Suprapubic skin (tissue), 4 donors: ENCODE results near the gene PACRG. TPM values are rescaled to one million over a fixed set of nuclear protein-coding genes. Genes with fewer than 3 reads are reported as not detected.
"Not testable (repeated sequence)": the region's sequence is repeated elsewhere in the genome, so short reads cannot be mapped to it uniquely, and the experiment has no call there.

ENCODE experiments used
- DNase-seq, 2 donors: peaks; one replicate each; pipeline ENCODE4 v3.0.0-alpha.2; 2019; ENCODE audit warnings: low spot score in 2 of 2
- H3K27ac ChIP-seq: fragments of 200-600 bp; sonication (generic); one replicate; pipeline ENCODE4 v1.5.1; 2019
- H3K27me3 ChIP-seq: fragments of 200-600 bp; sonication (generic); one replicate; pipeline ENCODE4 v1.5.1; 2019
- H3K36me3 ChIP-seq: fragments of 200-600 bp; sonication (generic); one replicate; pipeline ENCODE4 v1.5.1; 2019
- H3K4me1 ChIP-seq: fragments of 200-600 bp; sonication (generic); one replicate; pipeline ENCODE4 v1.5.1; 2019
- H3K4me3 ChIP-seq: fragments of 200-600 bp; sonication (generic); one replicate; pipeline ENCODE4 v1.5.1; 2019; ENCODE audit warnings: mild to moderate bottlenecking
- H3K9me3 ChIP-seq: fragments of 200-600 bp; sonication (generic); one replicate; pipeline ENCODE4 v1.5.1; 2019
- EP300 ChIP-seq: sonication (generic); formaldehyde crosslinking; IDR thresholded peaks from one replicate; pipeline ENCODE4 v1.6.1; 2017; ENCODE audit warnings: antibody characterized with exemption
- POLR2A ChIP-seq, 2 donors: fragments of 450-650 bp; IDR thresholded peaks; one replicate each; pipeline ENCODE4 v1.6.1; 2017; ENCODE audit warnings: antibody characterized with exemption in 2 of 2, mild to moderate bottlenecking in 2 of 2, moderate library complexity in 2 of 2
- POLR2AphosphoS5 ChIP-seq, 3 donors: sonication (generic); formaldehyde crosslinking; IDR thresholded peaks; one replicate each; pipeline ENCODE4 v1.6.1; 2017; ENCODE audit warnings: antibody characterized with exemption in 3 of 3
- WGBS: methylation state at CpG from one replicate; pipeline ENCODE4 v1.1.5; 2018; 5-methylcytosine and 5-hydroxymethylcytosine counted together
- total RNA-seq, 4 donors: library from RNA; depleted of rRNA; stranded (reverse); fragments of >200 nt; gene quantifications; one replicate each; pipeline ENCODE4 v1.1.0, GENCODE V29; 2016
- TF ChIP-seq, protein P1 (sequence below), 2 donors: fragments of 200-600 bp in 1 of 2; fragments of 450-650 bp in 1 of 2; sonication (generic) in 1 of 2; IDR thresholded peaks; one replicate each; pipeline ENCODE4 v1.5.1; 2016 to 2019; ENCODE audit warnings: antibody characterized with exemption in 2 of 2, mild to moderate bottlenecking in 1 of 2, moderate library complexity in 1 of 2

PACRG gene
- 1 to 10 TPM; 1.1 to 2.3 (median 2.0) TPM for total RNA-seq

DNA sequence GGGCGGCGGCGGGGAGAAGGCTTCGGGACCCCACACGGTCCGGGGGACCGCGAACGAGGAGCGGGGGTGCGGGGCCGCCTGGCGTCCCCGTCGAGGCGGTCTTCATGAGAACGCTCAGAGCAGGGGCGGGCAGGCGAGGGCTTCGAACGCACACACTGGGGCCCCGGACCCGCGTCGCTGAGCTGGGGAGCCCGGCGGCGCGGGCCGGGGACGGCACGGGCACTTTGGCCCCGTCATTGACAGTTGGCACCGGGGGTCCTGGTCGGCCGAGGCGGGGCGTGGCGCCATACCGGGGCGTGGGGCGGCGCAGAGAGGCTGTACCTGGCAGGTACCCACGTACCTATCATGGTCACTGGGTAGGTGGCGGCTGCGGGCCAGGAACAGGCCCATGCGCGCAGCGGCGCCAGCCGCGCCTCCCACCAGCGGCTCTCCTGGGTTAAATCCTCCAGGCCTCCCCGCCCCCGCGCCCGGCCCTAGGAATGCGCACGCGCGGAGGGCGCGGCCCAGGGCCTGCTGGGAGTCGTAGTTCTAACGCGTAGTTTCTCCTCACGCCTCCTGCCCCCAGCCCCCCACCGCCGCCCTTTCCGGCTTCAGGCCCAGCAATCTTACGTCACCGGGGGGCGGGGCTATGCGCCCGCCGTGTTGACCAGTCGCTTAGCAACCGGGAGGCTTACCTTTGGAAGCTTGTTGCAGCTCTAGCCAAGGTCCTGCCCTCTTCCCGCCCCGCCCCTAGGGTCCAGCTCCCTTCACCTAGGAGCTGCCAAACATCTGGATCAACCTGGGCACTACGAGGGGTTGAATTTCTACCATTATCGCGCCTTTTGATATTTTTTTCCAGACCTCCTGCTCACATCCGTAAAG is at the start of gene PACRG, which contains the start of gene PRKN:
PACRG (plus strand) TSS at position 653 of the 861 bp plus-strand sequence.
PRKN (minus strand) TSS at position 445 of the 861 bp plus-strand sequence.
- H3K9me3 ChIP-seq: no peaks in the 10 kb centered on the region
- TF ChIP-seq POLR2AphosphoS5 (IDR thresholded peaks at IDR 0.05): peak; percentile 1 to 66 (median 61)
- TF ChIP-seq, protein P1, sequence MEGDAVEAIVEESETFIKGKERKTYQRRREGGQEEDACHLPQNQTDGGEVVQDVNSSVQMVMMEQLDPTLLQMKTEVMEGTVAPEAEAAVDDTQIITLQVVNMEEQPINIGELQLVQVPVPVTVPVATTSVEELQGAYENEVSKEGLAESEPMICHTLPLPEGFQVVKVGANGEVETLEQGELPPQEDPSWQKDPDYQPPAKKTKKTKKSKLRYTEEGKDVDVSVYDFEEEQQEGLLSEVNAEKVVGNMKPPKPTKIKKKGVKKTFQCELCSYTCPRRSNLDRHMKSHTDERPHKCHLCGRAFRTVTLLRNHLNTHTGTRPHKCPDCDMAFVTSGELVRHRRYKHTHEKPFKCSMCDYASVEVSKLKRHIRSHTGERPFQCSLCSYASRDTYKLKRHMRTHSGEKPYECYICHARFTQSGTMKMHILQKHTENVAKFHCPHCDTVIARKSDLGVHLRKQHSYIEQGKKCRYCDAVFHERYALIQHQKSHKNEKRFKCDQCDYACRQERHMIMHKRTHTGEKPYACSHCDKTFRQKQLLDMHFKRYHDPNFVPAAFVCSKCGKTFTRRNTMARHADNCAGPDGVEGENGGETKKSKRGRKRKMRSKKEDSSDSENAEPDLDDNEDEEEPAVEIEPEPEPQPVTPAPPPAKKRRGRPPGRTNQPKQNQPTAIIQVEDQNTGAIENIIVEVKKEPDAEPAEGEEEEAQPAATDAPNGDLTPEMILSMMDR (IDR thresholded peaks at IDR 0.05): no peak
- TF ChIP-seq POLR2A (IDR thresholded peaks at IDR 0.05): peak; percentile 19 to 89
- WGBS: under 1% methylated on average over 33 of the region's 84 CpGs

GRCh38 chr6:162678896-162679295 is 48.9 kb upstream of the PACRG start:
- DNase-seq, H3K9me3 ChIP-seq, H3K27me3 ChIP-seq, H3K27ac ChIP-seq, H3K4me1 ChIP-seq, H3K4me3 ChIP-seq, H3K36me3 ChIP-seq: not testable (repeated sequence)
- WGBS: 86% methylated on average over 7 of the region's 7 CpGs

More for the DNA sequence above, at the start of gene PACRG, which contains the start of gene PRKN:
- H3K4me3 ChIP-seq: peak within 1 kb of the TSS; percentile 69
- DNase-seq: peak; percentile 98 to 99
- peaks cover 16% of the 10 kb centered on the region for H3K4me1 ChIP-seq
- no peaks in the 10 kb centered on the region for H3K27me3 ChIP-seq
- peak within 1 kb of the TSS; percentile 85 for H3K27ac ChIP-seq
- H3K36me3 ChIP-seq: no peaks in the 10 kb centered on the region

- Histone ChIP-seq H3K36me3 (no peaks in the 10 kb centered on the region), H3K4me3 (no peak overlapping the region), H3K27ac (no peak overlapping the region), H3K9me3 (no peaks in the 10 kb centered on the region), H3K4me1 (peaks cover 14% of the 10 kb centered on the region), H3K27me3 (no peaks in the 10 kb centered on the region)
- WGBS: 93% methylated on average over 1 of the region's 1 CpG
- TF ChIP-seq POLR2AphosphoS5 (IDR thresholded peaks at IDR 0.05) (no peak), EP300 (no peak), POLR2A (IDR thresholded peaks at IDR 0.05) (no peak)
- TF ChIP-seq, protein P1 (IDR thresholded peaks at IDR 0.05): no peak
- no peak for DNase-seq
These were observed 48.1 kb upstream of the PACRG start for GRCh38 chr6:162679681-162680080.

DNA sequence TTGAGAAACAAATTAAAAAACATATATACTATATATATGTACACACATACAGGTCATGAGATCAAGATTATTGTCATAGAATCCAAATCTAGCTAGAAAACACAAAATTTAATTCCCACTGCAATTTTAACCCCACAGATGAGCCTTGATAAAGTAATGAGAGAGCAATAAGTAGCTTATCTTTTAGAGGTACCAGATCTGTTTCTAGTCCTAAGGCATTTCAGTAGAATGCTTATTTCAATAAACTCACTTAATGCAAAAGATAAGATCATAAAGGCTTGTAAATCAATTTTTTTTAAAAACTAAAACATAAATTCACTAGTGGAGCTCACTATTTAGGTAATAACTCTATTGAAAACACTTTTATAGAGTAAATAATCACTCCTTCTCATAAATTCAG is 47.4 kb upstream of the PACRG start:
- Histone ChIP-seq H3K4me3 (no peak overlapping the region), H3K36me3 (no peaks in the 10 kb centered on the region)
- TF ChIP-seq, protein P1 (IDR thresholded peaks at IDR 0.05): no peak
- TF ChIP-seq EP300 (no peak), POLR2A (IDR thresholded peaks at IDR 0.05) (no peak), POLR2AphosphoS5 (IDR thresholded peaks at IDR 0.05) (no peak)

GRCh38 chr6:162680871-162681270 is 46.9 kb upstream of the PACRG start:
- no peaks in the 10 kb centered on the region for H3K27me3 ChIP-seq
- DNase-seq: no peak
- WGBS: 71% methylated on average over 4 of the region's 4 CpGs
- no peak overlapping the region for H3K27ac ChIP-seq
- H3K4me1 ChIP-seq: peaks cover 14% of the 10 kb centered on the region
- no peaks in the 10 kb centered on the region for H3K36me3 ChIP-seq
- H3K9me3 ChIP-seq: no peaks in the 10 kb centered on the region
- TF ChIP-seq EP300 (no peak), POLR2A (IDR thresholded peaks at IDR 0.05) (no peak), POLR2AphosphoS5 (IDR thresholded peaks at IDR 0.05) (no peak)
- TF ChIP-seq, protein P1 (IDR thresholded peaks at IDR 0.05): no peak
- H3K4me3 ChIP-seq: no peak overlapping the region

More for the DNA sequence above, 47.4 kb upstream of the PACRG start:
- Histone ChIP-seq H3K4me1 (peaks cover 14% of the 10 kb centered on the region), H3K27me3 (no peaks in the 10 kb centered on the region), H3K27ac (no peak overlapping the region), H3K9me3 (no peaks in the 10 kb centered on the region)
- DNase-seq: no peak
